Fibroblast of lung (primary cell): ENCODE results near the gene GNPDA2. TPM values are rescaled to one million over a fixed set of nuclear protein-coding genes. Genes with fewer than 3 reads are reported as not detected.

ENCODE experiments used
- DNase-seq, 2 donors: peaks; one replicate each; pipeline versions ENCODE4 v3.0.0 to v3.0.0-alpha.2; 2010; ENCODE audit warnings: low read depth in 2 of 2
- H2AFZ ChIP-seq: 2 replicates; pipeline ENCODE4 v1.5.1; 2012; ENCODE audit warnings: low read length, control low read depth, inconsistent platforms
- H3K27ac ChIP-seq: 2 replicates; pipeline ENCODE4 v1.5.1; 2011; ENCODE audit warnings: low read length, control low read depth; ENCODE audit not compliant: insufficient read depth
- H3K27me3 ChIP-seq: 2 replicates; pipeline ENCODE4 v1.5.1; 2011; ENCODE audit warnings: mild to moderate bottlenecking, low read length; ENCODE audit not compliant: control insufficient read depth, insufficient read depth
- H3K36me3 ChIP-seq: 2 replicates; pipeline ENCODE4 v1.5.1; 2011; ENCODE audit warnings: low read length; ENCODE audit not compliant: control insufficient read depth, insufficient read depth
- H3K4me1 ChIP-seq: 2 replicates; pipeline ENCODE4 v1.5.1; 2011; ENCODE audit warnings: low read length; ENCODE audit not compliant: control insufficient read depth, insufficient read depth; ENCODE audit errors: extremely low read depth
- H3K4me2 ChIP-seq: 2 replicates; pipeline ENCODE4 v1.5.1; 2011; ENCODE audit warnings: low read length, control low read depth; ENCODE audit not compliant: insufficient read depth; ENCODE audit errors: extremely low read depth
- H3K4me3 ChIP-seq, 4 experiments: fragments of 200-600 bp in 1 of 4; sonication (generic) in 1 of 4; replicated peaks in 1 of 4; 2 replicates each; pipeline ENCODE4 v1.5.1; 2011 to 2016; ENCODE audit warnings: low read length in 4 of 4, low read depth in 3 of 4, mild to moderate bottlenecking in 3 of 4, control low read depth in 2 of 4, inconsistent platforms in 1 of 4, mixed read lengths in 1 of 4; ENCODE audit not compliant: insufficient read depth in 1 of 4; ENCODE audit errors: control extremely low read depth in 1 of 4
- H3K79me2 ChIP-seq: 2 replicates; pipeline ENCODE4 v1.5.1; 2012; ENCODE audit warnings: mild to moderate bottlenecking, low read length, inconsistent platforms; ENCODE audit not compliant: control insufficient read depth, insufficient read depth
- H3K9ac ChIP-seq: 2 replicates; pipeline ENCODE4 v1.5.1; 2011; ENCODE audit warnings: mild to moderate bottlenecking, low read length, control low read depth; ENCODE audit not compliant: insufficient read depth
- H3K9me3 ChIP-seq: 2 replicates; pipeline ENCODE4 v1.5.1; 2012; ENCODE audit warnings: low read depth, low read length; ENCODE audit not compliant: control insufficient read depth, insufficient read depth
- H4K20me1 ChIP-seq: 2 replicates; pipeline ENCODE4 v1.5.1; 2011; ENCODE audit warnings: low read length; ENCODE audit not compliant: control insufficient read depth, insufficient read depth; ENCODE audit errors: extremely low read depth
- CTCF ChIP-seq, 2 donors: IDR thresholded peaks in 1 of 2; conservative IDR thresholded peaks in 1 of 2; 1 replicate in 1 of 2; 2 replicates in 1 of 2; pipeline ENCODE4 v1.5.1; 2011 to 2012; ENCODE audit warnings: low read length in 2 of 2, control low read depth in 1 of 2, inconsistent platforms in 1 of 2, low read depth in 1 of 2, mild to moderate bottlenecking in 1 of 2
- EZH2 ChIP-seq: IDR thresholded peaks from 2 replicates; pipeline ENCODE4 v1.5.1; 2012; ENCODE audit warnings: low read length, control low read depth, mild to moderate bottlenecking; ENCODE audit errors: missing control alignments
- polyA plus RNA-seq, 2 donors: library from polyadenylated mRNA; depleted of rRNA in 1 of 2; stranded (reverse) in 1 of 2; unstranded in 1 of 2; fragments of >200 nt; gene quantifications; 2 replicates each; pipeline ENCODE4 v1.2.1, GENCODE V29; 2011 to 2012; ENCODE audit warnings: missing spikeins in 1 of 2
- total RNA-seq: library from RNA; depleted of rRNA; stranded (reverse); fragments of >200 nt; gene quantifications from 2 replicates; pipeline ENCODE4 v1.2.1, GENCODE V29; 2014

Gene GNPDA2
- total and polyA plus RNA-seq, 2 donors (not counting 1 experiment from before 2014, with no cell fraction given) = 23.1 to 31.6 TPM

GRCh38 chr4:44713125-44713524, 13.2 kb downstream of the GNPDA2 start:
- Histone ChIP-seq H3K36me3 (no peaks in the 10 kb centered on the region), H2AFZ (no peak overlapping the region), H3K27me3 (no peaks in the 10 kb centered on the region), H3K4me2 (no peak overlapping the region), H3K9ac (no peak overlapping the region), H3K4me3 (no peak overlapping the region), H3K4me1 (no peaks in the 10 kb centered on the region), H3K79me2 (no peaks in the 10 kb centered on the region), H3K9me3 (no peaks in the 10 kb centered on the region), H4K20me1 (peaks cover 1% of the 10 kb centered on the region), H3K27ac (no peak overlapping the region)
- no peak for TF ChIP-seq CTCF (conservative IDR thresholded peaks at IDR 0.05 in 1 of 2, IDR thresholded peaks at IDR 0.05 in 1 of 2; ENCODE audit: low read depth in 1 of 2, low read length in 2 of 2)
- no peak for TF ChIP-seq EZH2
- no peak for DNase-seq

- DNase-seq = no peak
- no peaks in the 10 kb centered on the region for H3K9me3 ChIP-seq
- H3K9ac ChIP-seq = no peak overlapping the region
- H3K27me3 ChIP-seq = no peaks in the 10 kb centered on the region
- no peak overlapping the region for H3K4me2 ChIP-seq
- no peaks in the 10 kb centered on the region for H3K79me2 ChIP-seq
- H3K27ac ChIP-seq = no peak overlapping the region
- no peak for TF ChIP-seq CTCF (conservative IDR thresholded peaks at IDR 0.05 in 1 of 2, IDR thresholded peaks at IDR 0.05 in 1 of 2; ENCODE audit: low read depth in 1 of 2, low read length in 2 of 2)
- no peak for TF ChIP-seq EZH2
- no peak overlapping the region for H3K4me3 ChIP-seq
- no peak overlapping the region for H2AFZ ChIP-seq
- H3K4me1 ChIP-seq = no peaks in the 10 kb centered on the region
- H4K20me1 ChIP-seq = no peaks in the 10 kb centered on the region
- peaks cover 4% of the 10 kb centered on the region for H3K36me3 ChIP-seq
Observed at GRCh38 chr4:44704673-44705072, 21.7 kb downstream of the GNPDA2 start.

- no peak for DNase-seq
- no peak overlapping the region for H3K4me2 ChIP-seq
- H3K4me3 ChIP-seq = no peak overlapping the region
- H3K27ac ChIP-seq = no peak overlapping the region
- H4K20me1 ChIP-seq = no peaks in the 10 kb centered on the region
- H3K36me3 ChIP-seq = peaks cover 7% of the 10 kb centered on the region
- no peaks in the 10 kb centered on the region for H3K79me2 ChIP-seq
- no peaks in the 10 kb centered on the region for H3K4me1 ChIP-seq
- no peaks in the 10 kb centered on the region for H3K9me3 ChIP-seq
- no peak overlapping the region for H3K9ac ChIP-seq
- H2AFZ ChIP-seq = no peak overlapping the region
- TF ChIP-seq EZH2 = no peak
- TF ChIP-seq CTCF (conservative IDR thresholded peaks at IDR 0.05 in 1 of 2, IDR thresholded peaks at IDR 0.05 in 1 of 2; ENCODE audit: low read depth in 1 of 2, low read length in 2 of 2) = no peak
- H3K27me3 ChIP-seq = no peaks in the 10 kb centered on the region
Observed at GRCh38 chr4:44701037-44701436, 25.3 kb downstream of the GNPDA2 start.
